Gastrocnemius medialis (tissue), 4 donors: ENCODE results near the gene ATP6V1E1. TPM values are rescaled to one million over a fixed set of nuclear protein-coding genes. Genes with fewer than 3 reads are reported as not detected.

ENCODE experiments used
- ATAC-seq, 2 donors: fragments of 150-250 bp; one replicate each; pipeline ENCODE4 v1.9.1; 2016
- DNase-seq, 2 donors: peaks; one replicate each; pipeline ENCODE4 v3.0.0-alpha.2; 2019
- H3K27ac ChIP-seq, 4 donors: fragments of 200-600 bp; sonication (generic); 1 replicate in 1 of 4; 2 replicates in 3 of 4; pipeline ENCODE4 v1.5.1; 2016 to 2018; ENCODE audit warnings: mild to moderate bottlenecking in 2 of 4, moderate library complexity in 1 of 4
- H3K27me3 ChIP-seq, 3 donors: fragments of 200-600 bp; sonication (generic) in 2 of 3; 1 replicate in 1 of 3; 2 replicates in 2 of 3; pipeline versions ENCODE4 v1.5.1 to v1.6.0; 2016 to 2019; ENCODE audit warnings: mild to moderate bottlenecking in 1 of 3, moderate library complexity in 1 of 3
- H3K36me3 ChIP-seq, 2 donors: fragments of 200-600 bp; sonication (generic) in 1 of 2; one replicate each; pipeline ENCODE4 v1.5.1; 2017 to 2018
- H3K4me1 ChIP-seq, 2 donors: fragments of 200-600 bp; sonication (generic) in 1 of 2; one replicate each; pipeline ENCODE4 v1.5.1; 2016 to 2017; ENCODE audit warnings: mild to moderate bottlenecking in 2 of 2
- H3K4me3 ChIP-seq, 4 donors: fragments of 200-600 bp; sonication (generic) in 3 of 4; 1 replicate in 1 of 4; 2 replicates in 3 of 4; pipeline ENCODE4 v1.5.1; 2016 to 2019; ENCODE audit warnings: mild to moderate bottlenecking in 2 of 4
- H3K9me3 ChIP-seq, 3 donors: fragments of 200-600 bp; sonication (generic) in 2 of 3; 1 replicate in 1 of 3; 2 replicates in 2 of 3; pipeline ENCODE4 v1.5.1; 2016 to 2019
- POLR2A ChIP-seq, 2 donors: fragments of 450-650 bp; IDR thresholded peaks; one replicate each; pipeline ENCODE4 v1.6.1; 2017; ENCODE audit warnings: antibody characterized with exemption in 2 of 2, mild to moderate bottlenecking in 2 of 2, moderate library complexity in 2 of 2
- in situ Hi-C, 4 donors: fragments of 200-750 bp; cut with MboI; loops; one replicate each; pipeline versions ENCODE4 v1.15.0 to v1.8.0; 2017; ENCODE audit warnings: low sequenced_read_pairs in 4 of 4
- intact Hi-C: fragments of 100-400 bp; cut with DNase I; formaldehyde crosslinking; loops from one replicate; pipeline ENCODE4 v1.15.1; 2023; ENCODE audit warnings: low total_unique reads
- total RNA-seq, 4 donors: library from RNA; depleted of rRNA; stranded (reverse); fragments of >200 nt; gene quantifications; one replicate each; pipeline versions ENCODE4 v1.1.0 to v1.2.3, GENCODE V29; 2016
- TF ChIP-seq, protein P1 (sequence below), 5 experiments: fragments of 450-650 bp in 3 of 5; fragments of 200-600 bp in 2 of 5; sonication (generic) in 2 of 5; IDR thresholded peaks in 4 of 5; conservative IDR thresholded peaks in 1 of 5; 1 replicate in 4 of 5; 2 replicates in 1 of 5; pipeline ENCODE4 v1.5.1; 2016 to 2019; ENCODE audit warnings: antibody characterized with exemption in 5 of 5, mild to moderate bottlenecking in 3 of 5, moderate library complexity in 3 of 5

ATP6V1E1 gene
- total RNA-seq, 4 donors from 2014 or later, result 243 to 279 (median 250) TPM

DNA sequence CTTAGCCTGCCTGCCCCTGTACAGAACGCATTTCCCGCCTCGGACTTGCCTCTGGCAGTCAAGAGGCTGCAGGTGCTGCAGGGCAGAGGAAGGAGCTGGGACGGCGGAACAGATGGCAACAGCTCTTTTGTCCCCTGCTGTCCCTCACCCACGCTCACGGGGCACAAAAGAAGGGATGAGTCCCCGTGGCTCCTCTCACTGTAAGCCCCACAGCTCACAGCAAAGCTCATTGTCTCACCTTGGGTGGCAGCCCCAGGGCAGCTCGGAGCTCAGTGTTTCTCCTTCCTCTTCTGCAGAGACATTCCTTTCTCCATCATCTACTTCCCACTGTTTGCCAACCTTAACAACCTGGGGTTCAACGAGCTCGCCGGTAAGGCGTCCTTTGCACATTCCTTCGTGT is 40.9 kb downstream of the ATP6V1E1 start:
- H3K27me3 ChIP-seq, result no peaks in the 10 kb centered on the region
- DNase-seq (no peak), ATAC-seq (peak in 1 of 2 donors; percentile 4)
- peaks cover 4 to 54% of the 10 kb centered on the region in 2 donors for H3K36me3 ChIP-seq
- TF ChIP-seq, protein P1, sequence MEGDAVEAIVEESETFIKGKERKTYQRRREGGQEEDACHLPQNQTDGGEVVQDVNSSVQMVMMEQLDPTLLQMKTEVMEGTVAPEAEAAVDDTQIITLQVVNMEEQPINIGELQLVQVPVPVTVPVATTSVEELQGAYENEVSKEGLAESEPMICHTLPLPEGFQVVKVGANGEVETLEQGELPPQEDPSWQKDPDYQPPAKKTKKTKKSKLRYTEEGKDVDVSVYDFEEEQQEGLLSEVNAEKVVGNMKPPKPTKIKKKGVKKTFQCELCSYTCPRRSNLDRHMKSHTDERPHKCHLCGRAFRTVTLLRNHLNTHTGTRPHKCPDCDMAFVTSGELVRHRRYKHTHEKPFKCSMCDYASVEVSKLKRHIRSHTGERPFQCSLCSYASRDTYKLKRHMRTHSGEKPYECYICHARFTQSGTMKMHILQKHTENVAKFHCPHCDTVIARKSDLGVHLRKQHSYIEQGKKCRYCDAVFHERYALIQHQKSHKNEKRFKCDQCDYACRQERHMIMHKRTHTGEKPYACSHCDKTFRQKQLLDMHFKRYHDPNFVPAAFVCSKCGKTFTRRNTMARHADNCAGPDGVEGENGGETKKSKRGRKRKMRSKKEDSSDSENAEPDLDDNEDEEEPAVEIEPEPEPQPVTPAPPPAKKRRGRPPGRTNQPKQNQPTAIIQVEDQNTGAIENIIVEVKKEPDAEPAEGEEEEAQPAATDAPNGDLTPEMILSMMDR (IDR thresholded peaks at IDR 0.05 in 4 of 5, conservative IDR thresholded peaks at IDR 0.05 in 1 of 5), result no peak
- no peak for TF ChIP-seq POLR2A (IDR thresholded peaks at IDR 0.05)
- H3K4me1 ChIP-seq, result peaks cover 4 to 5% of the 10 kb centered on the region in 2 donors
- H3K9me3 ChIP-seq, result no peaks in the 10 kb centered on the region
- in situ Hi-C loops (no loop called here), intact Hi-C loops (no loop called here)
- H3K27ac ChIP-seq, result no peak overlapping the region
- H3K4me3 ChIP-seq, result no peak overlapping the region

DNA sequence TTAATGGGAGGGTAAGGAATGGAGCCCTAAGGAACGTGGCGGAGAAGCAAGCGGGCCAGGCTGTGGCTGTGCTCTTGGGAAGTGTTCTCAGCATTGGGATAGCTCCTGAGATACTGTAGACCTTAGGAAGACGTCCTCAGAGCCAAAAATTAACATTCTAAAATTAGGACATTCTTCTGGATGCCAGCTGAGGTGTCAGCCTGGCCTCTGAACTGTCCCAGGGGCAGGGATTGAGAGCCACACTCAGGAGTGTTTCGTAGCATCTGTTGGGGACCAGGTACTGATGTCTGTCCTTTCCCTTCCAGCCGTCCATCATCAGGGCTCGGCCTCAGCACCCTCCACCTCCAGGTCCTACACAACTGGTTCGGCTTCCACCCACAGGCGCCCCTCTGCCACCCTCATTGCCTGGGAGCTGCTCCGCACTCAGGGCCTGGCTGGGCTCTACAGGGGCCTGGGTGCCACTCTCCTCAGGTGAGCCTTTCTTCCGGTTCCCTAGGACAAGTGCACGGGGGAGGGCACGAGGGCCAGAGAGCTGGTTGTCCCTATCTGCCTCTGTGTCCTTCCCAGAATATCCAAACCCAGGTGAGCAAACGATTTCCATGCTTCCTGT is 41.6 kb downstream of the ATP6V1E1 start:
- in situ Hi-C loops, result no loop called here
- peak; percentile 20 to 22 for ATAC-seq
- Histone ChIP-seq H3K4me3 (no peak overlapping the region), H3K4me1 (peaks cover 4 to 5% of the 10 kb centered on the region in 2 donors), H3K36me3 (peaks cover 0 to 47% of the 10 kb centered on the region in 2 donors), H3K9me3 (no peaks in the 10 kb centered on the region), H3K27ac (peak overlapping the region in 1 of 4 donors; percentile 38), H3K27me3 (no peaks in the 10 kb centered on the region)
- intact Hi-C loops, result no loop called here
- no peak for TF ChIP-seq POLR2A (IDR thresholded peaks at IDR 0.05)
- DNase-seq, result no peak

DNA sequence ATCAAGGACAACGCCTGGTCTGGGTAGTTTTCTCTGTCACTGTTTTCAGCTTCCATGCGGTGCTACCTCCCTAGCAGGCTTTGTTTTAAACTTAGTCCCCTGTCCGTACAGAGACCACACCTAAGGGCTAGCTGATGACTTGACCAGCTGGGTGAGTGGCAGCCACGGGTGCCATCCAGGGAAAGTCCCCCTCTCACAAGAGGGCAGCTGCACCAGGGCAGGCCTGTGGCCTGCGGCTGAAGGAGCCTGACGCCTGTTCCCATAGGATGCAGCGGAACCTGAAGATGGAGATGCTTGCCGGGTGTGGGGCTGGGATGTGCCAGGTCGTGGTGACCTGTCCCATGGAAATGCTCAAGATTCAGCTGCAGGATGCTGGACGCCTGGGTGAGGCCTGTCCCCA is 45.4 kb downstream of the ATP6V1E1 start:
- Histone ChIP-seq H3K36me3 (peaks cover 0 to 18% of the 10 kb centered on the region in 2 donors), H3K27me3 (no peaks in the 10 kb centered on the region), H3K4me1 (peaks cover 4 to 5% of the 10 kb centered on the region in 2 donors), H3K4me3 (no peak overlapping the region), H3K9me3 (no peaks in the 10 kb centered on the region), H3K27ac (no peak overlapping the region)
- ATAC-seq (no peak), DNase-seq (no peak)
- TF ChIP-seq, protein P1 (IDR thresholded peaks at IDR 0.05 in 4 of 5, conservative IDR thresholded peaks at IDR 0.05 in 1 of 5), result no peak
- no peak for TF ChIP-seq POLR2A (IDR thresholded peaks at IDR 0.05)
- intact Hi-C loops (no loop called here), in situ Hi-C loops (no loop called here)

DNA sequence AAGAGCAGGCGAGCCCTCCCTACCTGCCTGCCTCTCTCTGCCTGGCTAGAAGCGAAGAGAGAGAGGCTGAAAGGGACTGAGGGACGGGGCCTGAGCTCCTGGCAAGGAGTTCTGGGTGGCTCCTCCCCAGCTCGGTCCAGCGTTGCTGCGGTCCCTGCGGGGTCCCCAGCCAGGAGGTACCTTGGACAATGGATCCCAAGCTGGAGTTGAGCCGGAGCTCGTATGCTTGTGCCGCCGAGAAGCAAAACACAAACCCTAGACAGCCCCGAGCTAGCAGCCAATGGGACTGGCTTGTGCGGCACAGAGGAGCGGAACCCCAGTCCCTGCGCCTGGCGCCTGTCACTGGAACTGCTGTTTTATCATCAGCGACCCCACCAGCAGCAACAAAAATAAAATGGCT is 46.9 kb downstream of the ATP6V1E1 start:
- Histone ChIP-seq H3K36me3 (peaks cover 0 to 5% of the 10 kb centered on the region in 2 donors), H3K9me3 (no peaks in the 10 kb centered on the region), H3K27me3 (no peaks in the 10 kb centered on the region), H3K4me3 (no peak overlapping the region), H3K4me1 (peaks cover 2 to 3% of the 10 kb centered on the region in 2 donors), H3K27ac (no peak overlapping the region)
- intact Hi-C loops, result no loop called here
- ATAC-seq (no peak), DNase-seq (no peak)
- TF ChIP-seq, protein P1 (IDR thresholded peaks at IDR 0.05 in 4 of 5, conservative IDR thresholded peaks at IDR 0.05 in 1 of 5), result no peak
- no peak for TF ChIP-seq POLR2A (IDR thresholded peaks at IDR 0.05)
- in situ Hi-C loops, result no loop called here

DNA sequence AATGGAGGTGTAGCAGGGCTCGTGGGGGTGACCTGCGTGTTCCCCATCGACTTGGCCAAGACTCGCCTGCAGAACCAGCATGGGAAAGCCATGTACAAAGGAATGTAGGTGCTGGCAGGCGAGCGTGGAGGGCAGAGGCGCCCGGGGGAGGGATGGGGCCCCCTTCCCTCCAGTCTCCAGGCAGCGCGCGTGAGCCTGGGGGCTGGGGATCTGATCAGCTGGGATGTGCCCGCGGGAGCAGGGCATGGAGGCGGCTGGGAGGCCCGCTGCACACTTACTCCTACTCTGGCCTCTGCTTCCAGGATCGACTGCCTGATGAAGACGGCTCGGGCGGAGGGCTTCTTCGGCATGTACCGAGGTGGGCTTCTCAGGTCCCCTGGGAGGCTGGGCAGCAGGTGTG is 47.5 kb downstream of the ATP6V1E1 start:
- no peaks in the 10 kb centered on the region for H3K4me1 ChIP-seq
- H3K27me3 ChIP-seq, result no peaks in the 10 kb centered on the region
- in situ Hi-C loops (no loop called here), intact Hi-C loops (no loop called here)
- H3K36me3 ChIP-seq, result peaks cover 0 to 5% of the 10 kb centered on the region in 2 donors
- no peak for TF ChIP-seq POLR2A (IDR thresholded peaks at IDR 0.05)
- TF ChIP-seq, protein P1 (IDR thresholded peaks at IDR 0.05 in 4 of 5, conservative IDR thresholded peaks at IDR 0.05 in 1 of 5), result no peak
- no peak overlapping the region for H3K27ac ChIP-seq
- DNase-seq, result no peak
- no peaks in the 10 kb centered on the region for H3K9me3 ChIP-seq
- no peak for ATAC-seq
- no peak overlapping the region for H3K4me3 ChIP-seq
